Endometrial microvascular endothelial cells (primary cell): ENCODE data around the gene FSTL5. TPM values are rescaled to one million over a fixed set of nuclear protein-coding genes. Genes with fewer than 3 reads are reported as not detected.

Experiments
- in situ Hi-C: cut with HindIII; loops from 2 replicates; pipeline ENCODE4 v1.10.0; 2017; ENCODE audit warnings: low sequenced_read_pairs, low pct_unique_long_range_greater_than_20kb; ENCODE audit errors: inconsistent ontology term
- total RNA-seq: library from RNA; depleted of rRNA; stranded (reverse); fragments of >200 nt; gene quantifications from one replicate; pipeline ENCODE4 v1.2.3, GENCODE V29; 2015; ENCODE audit errors: inconsistent ontology term

FSTL5 gene
- total RNA-seq, 1 donor from 2014 or later = 0.93 TPM

DNA sequence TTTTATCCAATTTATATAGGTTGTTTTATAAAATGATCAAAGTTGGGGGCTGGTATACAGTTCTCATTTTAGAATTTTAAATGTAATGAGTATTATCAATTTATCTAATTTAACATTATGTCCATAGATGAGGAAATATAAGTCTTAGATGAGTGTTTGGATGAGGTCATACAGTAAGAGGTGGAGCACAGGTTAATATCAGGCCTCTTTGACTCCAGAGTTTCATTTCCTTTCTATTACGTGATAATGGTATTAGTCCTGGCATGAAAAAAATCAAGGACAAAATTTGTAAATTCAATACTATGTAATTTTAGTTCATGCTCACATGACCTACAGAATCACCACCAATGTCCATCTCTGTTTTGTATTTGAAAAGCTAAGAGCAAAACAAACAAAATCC, 269.8 kb downstream of the FSTL5 start:
- in situ Hi-C loops = no loop called here

DNA sequence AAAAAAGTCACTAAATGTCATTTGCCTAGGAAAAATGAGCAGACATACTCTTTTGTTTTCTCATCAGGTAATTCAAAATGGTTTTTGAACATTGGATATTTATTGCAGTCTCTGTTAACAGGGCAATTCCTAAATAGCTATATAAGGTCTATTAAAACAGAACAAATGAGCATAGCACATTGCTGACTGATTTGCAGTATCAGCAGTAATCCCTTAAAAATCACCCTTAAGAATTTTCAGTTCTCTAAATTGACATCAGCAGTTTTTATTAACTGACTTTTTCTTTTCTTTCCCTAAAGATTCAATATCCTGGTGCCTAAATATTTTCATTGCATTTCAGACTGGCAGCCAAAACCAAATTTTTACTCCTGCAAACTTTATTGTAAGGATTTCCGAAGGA, 270.2 kb downstream of the FSTL5 start:
- in situ Hi-C loops = no loop called here

- in situ Hi-C loops = no loop called here
Observed at GRCh38 chr4:161892951-161893350, 270.8 kb downstream of the FSTL5 start.

- in situ Hi-C loops = no loop called here
Observed at GRCh38 chr4:161883157-161883556, 280.6 kb downstream of the FSTL5 start.

GRCh38 chr4:161881370-161881769, 282.4 kb downstream of the FSTL5 start:
- in situ Hi-C loops = no loop called here

DNA sequence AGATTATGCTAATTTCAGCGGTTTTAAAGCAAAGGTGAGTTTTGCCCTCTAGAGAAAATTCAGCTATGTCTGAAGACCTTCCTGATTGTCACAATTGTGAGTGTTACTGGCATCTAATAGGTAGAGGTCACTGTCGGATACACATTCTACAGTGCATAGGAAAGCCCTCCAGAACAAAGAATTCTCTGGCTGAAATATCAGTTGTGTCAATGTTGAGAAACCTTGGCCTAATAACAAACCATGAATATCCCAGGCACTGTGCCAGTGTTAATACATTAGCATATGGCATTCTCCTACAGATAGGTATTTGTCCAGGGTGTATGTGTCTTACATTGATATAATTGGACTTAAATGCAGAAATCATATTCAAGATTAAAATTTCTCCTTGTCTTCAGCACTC, 294.3 kb downstream of the FSTL5 start:
- in situ Hi-C loops = no loop called here

DNA sequence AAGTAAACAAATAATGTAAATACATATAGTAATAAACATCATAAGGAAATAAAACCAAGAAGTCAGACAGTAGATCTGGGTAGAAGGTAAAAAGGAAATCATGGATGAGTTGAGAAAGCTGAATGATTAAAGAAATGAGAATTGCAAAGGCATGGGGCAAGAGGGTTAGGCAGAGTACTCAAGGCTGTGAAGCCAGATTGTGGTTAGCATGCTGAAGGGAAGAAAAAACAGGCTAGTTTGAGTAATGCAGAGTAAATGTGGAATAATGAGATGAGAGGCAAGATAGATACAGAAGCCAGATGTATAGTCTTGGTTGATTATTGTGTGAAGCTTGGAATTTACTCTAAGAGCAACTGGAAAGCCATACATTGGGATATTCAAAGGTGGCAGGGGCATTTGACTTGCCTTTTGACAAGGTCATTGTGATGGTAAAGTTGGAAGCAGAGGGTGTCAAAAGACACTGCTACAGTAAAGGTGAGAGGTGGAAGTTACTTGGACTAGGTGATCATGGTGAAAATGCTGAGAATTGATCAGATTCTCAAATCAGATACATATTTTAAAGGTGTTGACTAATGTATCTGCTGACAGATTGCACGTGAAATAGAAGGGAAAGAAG, 307.0 kb downstream of the FSTL5 start:
- in situ Hi-C loops = no loop called here

GRCh38 chr4:161850631-161851030, 313.2 kb downstream of the FSTL5 start:
- in situ Hi-C loops = no loop called here

DNA sequence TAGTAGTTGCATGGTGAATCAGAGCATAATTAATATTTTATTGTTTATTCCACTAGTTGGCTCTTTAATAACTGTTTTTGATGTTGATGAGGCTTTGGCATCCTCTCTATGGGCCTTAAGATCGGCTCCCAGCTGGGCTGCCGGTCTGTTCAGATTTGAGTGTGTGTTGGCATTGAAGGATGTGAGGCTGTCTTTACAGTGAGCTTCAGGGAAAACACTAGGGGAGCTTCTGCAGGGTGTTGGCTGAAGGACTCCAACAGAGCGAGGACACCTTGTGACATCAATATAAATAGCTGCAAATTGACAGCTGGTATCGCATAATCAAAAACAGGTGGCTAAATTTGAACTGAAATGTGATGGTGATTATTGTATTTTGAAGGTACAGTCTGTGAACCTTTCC, 322.0 kb downstream of the FSTL5 start:
- in situ Hi-C loops = no loop called here

DNA sequence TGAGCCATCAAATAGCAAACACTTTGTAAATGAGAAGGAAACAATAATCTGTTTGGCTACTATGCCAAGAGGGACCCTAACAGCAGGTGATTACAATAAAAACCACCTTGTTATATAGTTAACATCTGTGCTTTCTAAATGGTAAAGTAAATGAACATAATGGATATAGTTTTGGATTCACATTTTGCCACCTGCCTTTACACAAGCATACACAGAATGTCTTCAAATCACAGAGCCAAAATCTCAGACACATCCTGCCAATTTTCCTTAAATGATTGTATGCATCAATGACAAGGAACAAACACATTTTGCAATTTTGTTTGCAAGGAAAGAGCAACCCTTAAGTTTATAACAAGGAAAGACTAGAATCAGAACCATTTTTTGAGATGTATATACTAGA, 334.2 kb downstream of the FSTL5 start:
- in situ Hi-C loops = no loop called here

DNA sequence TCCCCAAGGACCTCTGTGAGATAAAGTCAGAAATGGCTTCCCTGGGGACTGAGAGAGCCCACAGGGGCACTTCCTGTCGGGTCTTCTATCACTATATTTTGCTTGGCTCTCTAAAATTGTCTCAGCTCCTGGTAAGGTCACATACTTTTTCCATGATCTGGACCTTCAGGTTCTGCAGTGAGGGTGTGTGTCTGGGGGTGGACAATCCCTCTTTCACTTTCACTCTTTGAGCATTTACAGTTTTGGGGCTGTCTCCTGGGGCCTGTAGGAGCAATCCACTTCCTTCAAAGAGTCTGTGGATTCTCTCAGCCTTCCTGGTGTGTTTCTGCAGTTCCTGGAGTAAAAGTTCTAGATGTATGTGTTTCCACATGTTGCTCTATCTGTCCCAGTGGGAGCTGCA, 335.7 kb downstream of the FSTL5 start:
- in situ Hi-C loops = no loop called here

- in situ Hi-C loops = no loop called here
Observed at GRCh38 chr4:161827013-161827412, 336.8 kb downstream of the FSTL5 start.

GRCh38 chr4:161823450-161823849, 340.4 kb downstream of the FSTL5 start:
- in situ Hi-C loops = no loop called here

DNA sequence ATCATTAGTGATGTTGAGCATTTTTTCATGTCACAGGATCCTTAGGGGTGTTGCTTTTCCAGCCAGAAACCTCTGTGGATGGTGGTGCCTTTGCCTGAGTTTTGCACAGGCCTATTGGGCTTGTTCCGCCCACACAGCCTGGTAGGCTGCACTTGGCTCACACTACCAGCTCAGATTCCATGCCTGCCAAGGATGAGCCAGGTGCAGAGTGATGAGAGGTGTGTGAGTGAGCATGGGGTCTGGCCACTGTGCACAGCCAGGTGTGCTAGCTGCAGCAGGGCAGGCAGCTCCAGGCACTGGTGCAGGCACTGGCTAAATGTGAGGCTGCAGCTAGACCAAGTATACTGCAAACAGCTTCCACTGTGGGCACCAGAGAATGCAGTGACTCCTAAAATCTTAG, 341.6 kb downstream of the FSTL5 start:
- in situ Hi-C loops = no loop called here

DNA sequence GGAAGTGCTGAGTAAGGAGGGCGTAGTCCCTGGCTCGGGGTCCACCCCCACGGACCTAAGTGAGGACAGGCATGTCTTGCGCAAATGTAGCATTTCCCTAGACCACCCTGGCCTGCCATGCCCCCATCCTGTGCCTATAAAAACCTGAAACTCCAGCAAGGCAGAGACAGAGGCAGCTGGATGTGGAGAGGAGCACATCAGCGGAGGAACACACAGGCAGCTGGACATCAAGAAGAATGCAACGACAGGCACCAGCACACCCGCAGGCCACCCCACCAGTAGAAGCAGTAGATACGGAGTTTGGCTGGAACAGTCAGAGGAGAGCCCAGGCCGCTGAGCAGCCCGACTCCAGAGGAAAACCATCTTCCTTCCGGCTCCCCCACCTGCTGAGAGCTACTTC, 345.9 kb downstream of the FSTL5 start:
- in situ Hi-C loops = no loop called here

DNA sequence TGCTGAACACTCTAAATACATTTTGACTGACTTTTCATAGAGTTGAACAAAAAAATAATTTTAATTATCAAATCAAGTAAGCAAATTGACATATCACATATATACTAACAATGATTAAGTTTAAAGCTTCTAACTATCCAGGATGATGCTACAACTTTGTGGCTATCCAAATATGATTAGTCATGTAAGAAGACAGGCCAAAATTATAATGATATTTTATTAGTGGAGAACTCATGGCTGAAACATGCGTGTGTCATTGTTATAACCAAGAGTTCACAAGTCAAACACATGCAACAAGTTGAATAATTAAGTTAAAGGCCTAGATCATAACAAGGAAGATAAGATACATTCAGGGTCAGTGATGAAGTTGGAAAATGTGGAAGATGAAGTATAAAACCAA, 346.8 kb downstream of the FSTL5 start:
- in situ Hi-C loops = no loop called here

GRCh38 chr4:161815841-161816240, 348.0 kb downstream of the FSTL5 start:
- in situ Hi-C loops = no loop called here

- in situ Hi-C loops = no loop called here
Observed at GRCh38 chr4:161813889-161814288, 349.9 kb downstream of the FSTL5 start.

DNA sequence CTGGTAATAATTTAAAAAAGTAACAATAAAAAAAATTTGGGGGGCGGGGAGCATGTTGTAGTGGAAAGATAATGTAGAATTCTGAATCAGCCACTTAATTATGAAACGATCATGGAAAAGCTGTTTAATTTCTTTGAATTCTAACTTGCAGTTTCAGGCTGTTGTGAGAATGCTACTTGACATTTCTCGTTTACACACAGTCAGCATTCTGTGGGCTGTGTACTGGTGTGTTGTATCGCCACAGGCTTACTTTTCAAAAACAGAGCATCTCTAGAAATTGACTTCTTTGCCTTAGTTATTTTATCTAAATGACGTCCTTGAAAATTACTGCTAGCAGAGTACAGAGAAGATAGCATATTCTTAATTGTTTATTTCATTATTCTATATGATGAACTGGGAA, 350.4 kb downstream of the FSTL5 start:
- in situ Hi-C loops = no loop called here

DNA sequence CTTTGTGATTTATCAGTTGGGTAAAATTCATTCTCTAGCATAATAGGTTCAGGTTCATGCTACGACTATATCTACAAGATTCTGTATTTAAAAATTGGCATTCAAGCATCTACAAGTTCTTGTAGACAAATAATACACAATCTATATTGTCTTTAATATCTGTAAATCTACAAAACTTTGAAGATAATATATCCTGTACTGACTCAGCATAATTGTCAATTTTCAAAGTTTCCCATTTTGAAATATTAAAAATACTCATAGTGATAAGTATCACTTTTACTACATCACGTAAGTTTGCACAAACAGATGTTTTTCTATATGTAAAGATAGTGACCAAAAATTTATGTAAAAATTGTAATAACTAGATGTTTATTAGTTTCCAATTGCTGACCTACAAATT, 360.6 kb downstream of the FSTL5 start:
- in situ Hi-C loops = no loop called here

DNA sequence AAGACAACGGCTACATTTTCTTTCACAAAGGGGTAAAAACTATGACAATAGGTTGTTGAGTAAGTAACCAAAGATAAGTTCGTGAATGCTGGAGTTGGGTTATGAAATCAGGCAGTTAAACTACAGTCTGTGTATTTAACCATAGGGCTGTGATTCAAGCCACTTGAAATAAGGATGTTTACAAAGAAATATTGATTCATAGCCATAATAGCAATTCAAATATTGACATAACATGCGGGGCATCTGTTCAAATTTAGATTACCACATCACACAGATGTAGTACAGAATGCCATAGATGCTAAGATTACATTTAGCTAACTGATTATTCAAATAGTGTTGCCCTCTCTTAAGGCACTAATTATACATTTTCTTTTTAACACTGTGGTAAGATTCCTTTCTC, 364.1 kb downstream of the FSTL5 start:
- in situ Hi-C loops = no loop called here
